HG02588 (cell line): ENCODE results near the gene TBC1D22A.

ENCODE experiments used
- ATAC-seq: cut with Tn5 transposase; IDR thresholded peaks from one replicate; pipeline ENCODE4 v1.9.1; 2021; ENCODE audit warnings: mild to moderate bottlenecking, moderate library complexity; ENCODE audit not compliant: unreplicated experiment

Gene TBC1D22A

DNA sequence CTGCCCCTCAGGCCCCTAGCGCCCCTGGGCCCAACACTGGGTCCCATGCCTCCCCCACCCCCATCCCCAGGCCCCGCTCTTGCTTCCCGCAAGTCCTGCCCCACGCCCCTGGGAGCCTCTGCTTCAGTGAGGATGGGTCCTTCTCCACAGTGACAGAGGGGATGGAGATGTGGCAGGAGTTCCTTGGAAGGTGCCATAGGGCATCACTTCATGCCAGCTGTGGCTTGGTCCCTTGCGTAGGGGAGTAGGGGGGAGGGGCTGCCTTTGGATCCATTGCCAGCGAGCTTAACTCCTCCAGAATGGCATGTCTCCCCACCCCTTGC lies 9.5 kb upstream of the TBC1D22A start:
- ATAC-seq, result no peak

DNA sequence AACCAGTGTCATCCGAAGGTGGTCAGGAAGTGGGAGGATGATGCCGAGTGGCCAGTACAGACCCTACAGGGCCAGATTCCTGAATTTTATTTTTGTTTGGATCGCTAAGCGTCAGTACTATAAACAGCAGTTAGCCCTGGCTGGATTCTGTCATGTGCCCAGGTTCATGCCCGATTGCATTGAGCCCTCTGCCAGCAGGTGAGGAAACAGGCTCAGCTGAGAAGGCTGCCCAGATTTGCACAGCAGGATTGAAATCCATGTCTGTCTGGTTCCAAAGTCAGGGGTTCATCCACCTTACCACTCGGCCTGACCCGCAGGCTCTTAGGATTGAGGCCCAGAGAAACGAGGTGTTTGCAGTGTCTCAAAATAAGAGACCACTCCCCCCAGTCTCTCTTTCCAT lies 9.1 kb upstream of the TBC1D22A start:
- ATAC-seq, result no peak

- ATAC-seq, result no peak
Measured at GRCh38 chr22:46753761-46754109, 8.7 kb upstream of the TBC1D22A start.

GRCh38 chr22:46754110-46754799 lies 8.2 kb upstream of the TBC1D22A start:
- no peak for ATAC-seq

DNA sequence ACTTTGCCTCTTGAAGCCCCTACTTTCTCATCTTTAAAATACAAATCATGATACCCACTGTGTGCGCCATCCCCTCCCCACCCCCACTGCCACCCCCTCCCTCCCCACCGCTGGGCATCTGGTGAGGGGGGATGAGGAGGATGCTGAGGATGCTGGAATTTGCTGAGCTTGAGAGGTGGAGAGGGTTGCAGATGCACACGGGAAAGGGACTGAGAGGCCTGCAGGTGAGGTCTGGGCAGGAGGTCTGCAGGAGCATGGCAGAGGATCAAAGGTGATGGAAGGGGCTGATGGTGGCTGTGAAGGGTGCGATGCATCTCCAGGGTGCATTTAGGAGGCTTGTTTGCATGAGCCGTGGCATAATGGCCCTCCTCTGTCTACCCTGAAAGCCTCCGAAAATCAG lies 7.6 kb upstream of the TBC1D22A start:
- no peak for ATAC-seq

- ATAC-seq, result no peak
Measured at GRCh38 chr22:46755525-46755924, 6.9 kb upstream of the TBC1D22A start.

- ATAC-seq, result no peak
Measured at GRCh38 chr22:46756097-46756496, 6.4 kb upstream of the TBC1D22A start.

DNA sequence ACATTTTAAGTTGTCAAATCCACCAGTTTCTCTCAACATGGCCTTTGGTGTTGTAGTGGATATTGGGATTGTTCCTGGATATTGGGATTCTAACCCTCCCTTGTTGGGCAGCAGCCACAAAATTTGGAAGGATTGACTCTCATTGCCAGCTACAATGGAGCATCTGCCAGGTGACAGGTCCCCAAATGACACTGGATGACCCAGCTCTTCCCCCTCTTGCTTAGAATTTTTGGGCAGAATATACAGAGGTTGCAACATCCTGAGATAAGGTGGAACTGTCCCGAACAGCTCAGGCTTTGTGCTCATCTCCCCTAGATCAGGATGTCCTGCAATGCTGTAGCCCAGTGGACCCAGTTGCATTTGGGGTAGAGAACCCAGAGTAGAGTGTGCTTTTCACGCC lies 5.3 kb upstream of the TBC1D22A start:
- no peak for ATAC-seq

DNA sequence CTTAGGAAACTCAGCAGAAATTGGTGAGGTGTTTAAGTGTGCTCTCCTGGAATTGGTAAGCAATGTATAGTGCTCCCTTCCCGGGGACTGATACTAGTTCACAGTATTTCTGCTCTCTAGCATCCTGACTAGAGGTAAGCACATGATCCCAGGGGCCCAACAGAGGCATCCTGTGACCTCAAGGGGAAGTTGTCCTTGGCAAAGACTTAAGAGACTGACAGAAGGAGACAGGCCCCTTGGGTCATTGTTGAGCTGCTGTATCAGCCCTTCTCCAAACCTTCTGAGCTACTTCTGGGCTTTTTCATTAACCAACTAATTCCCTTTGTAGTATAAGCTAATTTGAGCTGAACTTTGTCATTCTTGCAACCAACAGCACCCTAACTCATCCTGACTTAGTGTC lies 4.3 kb upstream of the TBC1D22A start:
- ATAC-seq, result no peak

GRCh38 chr22:46758867-46759290 lies 3.6 kb upstream of the TBC1D22A start:
- ATAC-seq, result no peak

GRCh38 chr22:46761017-46761416 lies 1.4 kb upstream of the TBC1D22A start:
- ATAC-seq, result no peak

GRCh38 chr22:46761539-46762237 lies 762 bp upstream of the TBC1D22A start:
- no peak for ATAC-seq

DNA sequence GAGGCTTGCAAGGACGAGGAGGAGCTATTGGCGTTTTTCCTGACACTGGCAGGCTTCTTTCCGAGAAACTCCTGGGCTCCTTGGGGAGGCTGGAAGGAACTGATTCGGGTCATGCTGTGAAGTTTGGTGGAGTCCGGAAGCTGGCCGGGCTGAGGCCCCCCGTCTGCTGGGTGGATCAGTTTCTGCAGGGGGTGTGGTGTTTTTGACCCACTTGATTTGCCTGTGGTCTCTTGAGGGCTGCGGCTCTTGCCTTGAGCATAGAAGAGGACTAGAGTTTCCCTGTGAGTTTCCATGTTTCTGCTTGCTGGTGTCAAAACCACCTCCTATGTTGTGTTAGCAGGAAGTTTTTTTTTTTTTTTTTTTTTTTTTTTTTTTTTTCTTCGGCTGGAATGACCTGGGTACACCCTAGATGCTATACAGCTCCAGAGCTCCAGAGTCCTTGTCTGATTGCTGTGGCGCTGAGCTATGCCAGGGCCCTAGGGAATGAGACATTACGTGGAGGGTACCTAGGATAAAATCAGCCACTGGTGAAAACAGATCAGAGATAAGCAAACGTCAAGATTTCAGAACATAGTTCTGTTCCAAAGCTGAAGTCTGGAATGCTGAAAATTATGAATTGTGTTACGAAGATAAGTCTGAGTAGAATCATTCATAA lies 728 bp downstream of the TBC1D22A start:
- peak; percentile 44 for ATAC-seq

DNA sequence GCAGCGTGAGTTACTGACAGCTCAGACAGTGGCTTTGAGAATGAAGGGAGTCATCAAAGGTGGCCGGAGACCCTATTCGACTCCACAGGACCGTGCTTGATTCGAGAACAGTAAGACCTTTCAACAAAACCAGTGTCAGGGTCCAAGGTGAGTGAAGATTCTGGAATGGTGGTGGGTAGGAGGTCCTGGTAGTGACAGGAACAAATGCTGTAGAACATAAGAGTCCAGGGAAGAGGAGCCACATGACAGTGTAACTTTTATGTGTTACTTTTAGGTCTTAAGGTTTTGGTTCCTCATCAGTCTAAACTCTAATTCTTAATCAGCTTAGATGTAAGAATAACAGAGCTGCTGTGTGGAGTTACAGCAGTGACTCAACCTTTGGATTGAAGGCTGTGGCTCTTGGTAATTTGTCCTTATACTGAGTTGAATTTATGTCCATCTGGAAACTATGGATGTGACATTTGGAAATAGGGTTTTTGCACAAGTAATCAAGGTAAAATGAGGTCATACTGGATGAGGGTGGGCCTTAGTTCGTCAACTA lies 1.8 kb downstream of the TBC1D22A start:
- ATAC-seq, result no peak

- no peak for ATAC-seq
Measured at GRCh38 chr22:46764779-46765485, 2.5 kb downstream of the TBC1D22A start.

DNA sequence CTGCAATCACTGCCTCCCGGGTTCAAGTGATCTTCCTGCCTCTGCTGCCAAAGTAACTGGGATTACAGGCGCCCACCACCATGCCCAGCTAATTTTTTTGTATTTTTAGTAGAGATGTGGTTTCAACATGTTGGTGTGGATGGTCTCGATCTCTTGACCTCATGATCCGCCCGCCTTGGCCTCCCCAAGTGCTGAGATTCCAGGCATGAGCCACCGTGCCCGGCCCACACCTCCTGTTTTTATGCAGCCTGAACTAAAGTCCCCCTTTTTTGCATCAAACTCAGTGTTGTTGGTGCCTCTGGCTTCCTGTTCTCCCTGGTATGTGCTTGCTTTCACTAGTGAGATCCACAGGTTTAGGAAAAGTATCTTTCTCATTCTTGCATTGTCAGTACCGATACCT lies 4.2 kb downstream of the TBC1D22A start:
- no peak for ATAC-seq

- no peak for ATAC-seq
Measured at GRCh38 chr22:46767249-46767985, 5.0 kb downstream of the TBC1D22A start.

GRCh38 chr22:46769191-46769675 lies 6.8 kb downstream of the TBC1D22A start:
- ATAC-seq, result no peak

DNA sequence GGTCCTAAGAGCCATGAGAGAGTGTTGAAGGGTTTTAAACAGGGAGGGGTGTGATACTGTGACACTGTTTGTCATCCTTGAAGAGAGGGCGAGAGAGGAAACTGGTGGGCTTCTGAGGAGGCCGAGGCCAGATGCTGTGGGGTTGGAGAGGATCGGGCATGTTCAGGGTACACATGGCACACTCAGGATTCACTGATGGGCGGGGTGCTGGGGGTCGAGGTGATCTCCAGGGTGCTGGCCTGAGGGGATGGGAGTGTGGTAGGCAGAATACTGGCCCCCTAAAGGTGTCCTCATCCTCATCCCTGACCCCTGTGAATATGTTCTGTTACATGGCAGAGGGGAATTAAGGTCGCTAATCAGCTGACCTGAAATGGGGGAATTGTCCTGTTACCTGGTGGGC lies 7.3 kb downstream of the TBC1D22A start:
- no peak for ATAC-seq

DNA sequence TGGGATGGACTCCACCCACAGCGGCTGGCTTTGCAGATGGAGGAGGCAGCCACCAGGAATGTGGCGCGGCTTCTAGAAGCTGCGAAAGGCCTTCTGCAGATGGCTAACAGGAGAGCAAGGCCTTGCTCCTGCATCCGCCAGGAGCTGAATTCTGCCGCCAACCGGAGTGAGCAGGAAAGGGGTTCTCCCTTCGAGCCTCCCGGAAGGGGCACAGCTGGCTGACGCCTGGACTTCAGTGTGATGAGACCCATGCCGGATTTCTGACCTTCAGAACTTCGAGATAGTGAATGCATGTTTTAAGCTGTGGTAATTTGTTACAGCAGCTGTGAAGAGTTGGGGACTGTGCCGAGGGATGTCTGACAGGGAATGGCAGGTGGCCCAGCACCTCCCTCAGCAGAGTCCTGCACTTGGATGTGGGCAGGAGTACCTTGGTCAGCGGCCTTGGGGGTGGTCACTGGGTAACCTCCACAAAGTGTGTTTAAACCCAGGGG lies 7.7 kb downstream of the TBC1D22A start:
- no peak for ATAC-seq
